DND-41 (cell line): ENCODE results near the gene FBXL20.

Experiments used
- EZH2 ChIP-seq: IDR thresholded peaks from 3 replicates; pipeline ENCODE4 v1.6.1; 2012; ENCODE audit warnings: borderline replicate concordance, low read depth, mild to moderate bottlenecking, moderate library complexity, low read length, inconsistent platforms; ENCODE audit not compliant: severe bottlenecking
- TF ChIP-seq, protein P1 (sequence below): IDR thresholded peaks from 2 replicates; pipeline ENCODE4 v1.5.1; 2012; ENCODE audit warnings: borderline replicate concordance, low read length, moderate library complexity, mild to moderate bottlenecking; ENCODE audit not compliant: poor library complexity, severe bottlenecking; ENCODE audit errors: extremely low read depth

DNA sequence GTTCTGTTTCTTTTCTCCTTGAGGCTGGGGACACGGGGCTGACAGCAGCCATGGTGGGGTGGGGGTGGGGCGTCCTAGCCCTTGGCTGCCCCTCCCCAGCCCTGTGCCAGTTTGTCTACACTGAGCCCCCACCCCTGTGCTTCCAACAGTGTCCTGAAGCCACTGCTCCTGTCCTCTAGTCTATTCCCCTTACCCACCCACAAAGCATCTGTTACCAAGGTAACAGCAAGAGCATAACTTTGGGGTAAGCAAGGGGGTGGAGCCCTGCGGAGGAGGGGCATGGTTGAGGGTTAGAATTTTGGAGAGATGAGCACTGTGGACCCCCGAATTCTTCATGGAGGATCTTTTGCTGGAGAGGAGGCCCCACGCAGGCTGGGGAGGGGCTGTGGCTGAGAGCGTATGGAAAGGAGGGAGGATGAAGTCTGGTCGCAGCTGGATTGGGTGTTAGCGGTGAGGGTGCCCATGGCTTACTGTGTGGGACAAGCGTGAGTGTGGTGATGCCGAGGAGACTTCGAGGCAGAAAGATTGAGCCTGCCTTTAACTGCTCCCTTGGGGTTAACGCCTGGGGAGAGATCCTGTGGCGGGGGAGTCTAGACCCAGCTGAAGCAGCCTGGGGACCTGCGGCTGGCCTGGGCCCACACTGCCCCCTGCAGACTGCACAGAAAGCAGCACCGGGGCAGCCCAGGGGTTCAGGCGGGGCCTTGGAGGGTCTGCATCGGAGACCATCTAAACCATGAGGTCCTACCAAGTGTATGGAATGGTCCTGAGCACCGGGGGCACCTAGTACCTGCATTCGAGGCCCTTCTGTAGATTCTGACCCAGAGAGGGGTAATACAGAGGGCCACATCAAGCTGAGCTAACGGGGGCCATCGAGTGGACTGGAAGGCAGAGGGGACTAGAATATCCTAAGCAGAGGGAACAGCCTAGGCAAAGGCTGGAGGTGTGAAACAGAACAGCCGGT, 169.6 kb downstream of the FBXL20 start:
- TF ChIP-seq, protein P1, sequence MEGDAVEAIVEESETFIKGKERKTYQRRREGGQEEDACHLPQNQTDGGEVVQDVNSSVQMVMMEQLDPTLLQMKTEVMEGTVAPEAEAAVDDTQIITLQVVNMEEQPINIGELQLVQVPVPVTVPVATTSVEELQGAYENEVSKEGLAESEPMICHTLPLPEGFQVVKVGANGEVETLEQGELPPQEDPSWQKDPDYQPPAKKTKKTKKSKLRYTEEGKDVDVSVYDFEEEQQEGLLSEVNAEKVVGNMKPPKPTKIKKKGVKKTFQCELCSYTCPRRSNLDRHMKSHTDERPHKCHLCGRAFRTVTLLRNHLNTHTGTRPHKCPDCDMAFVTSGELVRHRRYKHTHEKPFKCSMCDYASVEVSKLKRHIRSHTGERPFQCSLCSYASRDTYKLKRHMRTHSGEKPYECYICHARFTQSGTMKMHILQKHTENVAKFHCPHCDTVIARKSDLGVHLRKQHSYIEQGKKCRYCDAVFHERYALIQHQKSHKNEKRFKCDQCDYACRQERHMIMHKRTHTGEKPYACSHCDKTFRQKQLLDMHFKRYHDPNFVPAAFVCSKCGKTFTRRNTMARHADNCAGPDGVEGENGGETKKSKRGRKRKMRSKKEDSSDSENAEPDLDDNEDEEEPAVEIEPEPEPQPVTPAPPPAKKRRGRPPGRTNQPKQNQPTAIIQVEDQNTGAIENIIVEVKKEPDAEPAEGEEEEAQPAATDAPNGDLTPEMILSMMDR: peak; percentile 91
- TF ChIP-seq EZH2: no peak
